ENCODE measurements around the gene PLEKHJ1.

The PLEKHJ1 gene

DNA sequence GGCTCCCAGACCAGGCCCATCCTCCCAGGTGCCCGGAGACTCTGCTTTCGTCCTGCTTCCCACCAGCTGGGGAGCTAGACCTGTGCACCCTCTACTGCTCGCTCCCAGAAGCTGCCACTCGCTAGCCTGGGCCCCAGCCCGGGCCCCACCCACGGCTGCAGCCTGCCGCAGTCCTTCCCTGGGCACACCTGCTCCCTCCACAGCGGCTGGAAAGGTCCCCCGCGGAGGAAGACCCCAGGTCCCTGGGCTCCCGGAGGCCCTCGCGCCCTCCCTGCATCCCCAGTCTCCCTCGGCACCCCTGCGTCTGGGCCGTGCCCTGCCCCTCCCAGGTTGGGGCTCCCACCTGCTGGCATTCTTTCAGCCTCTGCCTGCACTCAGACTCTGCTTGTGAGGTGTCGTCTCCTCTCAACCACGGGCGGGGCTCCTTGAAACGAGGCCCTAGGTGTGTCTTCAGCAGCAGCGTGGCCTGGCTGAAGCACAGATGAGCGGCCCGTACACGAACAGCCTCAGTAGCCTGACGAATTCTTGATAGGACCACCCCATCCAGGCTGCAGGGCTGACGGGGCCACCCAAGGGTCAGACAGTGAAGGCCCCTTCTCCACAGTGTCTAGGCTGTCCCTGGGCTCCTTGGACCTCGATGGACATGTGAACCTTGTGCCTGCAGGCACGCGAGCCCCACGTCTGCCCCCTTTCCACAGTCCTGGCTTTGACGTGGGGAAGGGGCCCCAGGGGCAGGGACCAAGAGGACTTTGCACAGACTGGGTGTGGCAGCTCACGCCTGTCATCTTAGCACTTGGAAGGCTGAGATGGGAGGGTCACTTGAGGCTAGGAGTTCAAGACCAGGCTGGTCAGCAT is 44.4 kb downstream of the PLEKHJ1 start:
- Mint-ChIP-seq H3K36me3 (ENCODE audit: low read depth) (peaks cover 24% of the 10 kb centered on the region), H3K9me3 (no peaks in the 10 kb centered on the region), H3K4me3 (no peak overlapping the region), H3K27me3 (ENCODE audit: low read depth) (no peaks in the 10 kb centered on the region), H3K27ac (no peak overlapping the region), H3K4me1 (peaks cover 8% of the 10 kb centered on the region)
- TF ChIP-seq CTCF (IDR thresholded peaks at IDR 0.05; ENCODE audit: unreplicated experiment in 3 of 3), result no peak

GRCh38 chr19:2190848-2191455 is 45.2 kb downstream of the PLEKHJ1 start:
- TF ChIP-seq CTCF (IDR thresholded peaks at IDR 0.05; ENCODE audit: unreplicated experiment in 3 of 3), result no peak
- Mint-ChIP-seq H3K4me3 (no peak overlapping the region), H3K9me3 (no peaks in the 10 kb centered on the region), H3K27ac (no peak overlapping the region), H3K36me3 (ENCODE audit: low read depth) (peaks cover 26% of the 10 kb centered on the region), H3K27me3 (ENCODE audit: low read depth) (no peaks in the 10 kb centered on the region), H3K4me1 (peaks cover 15% of the 10 kb centered on the region)

DNA sequence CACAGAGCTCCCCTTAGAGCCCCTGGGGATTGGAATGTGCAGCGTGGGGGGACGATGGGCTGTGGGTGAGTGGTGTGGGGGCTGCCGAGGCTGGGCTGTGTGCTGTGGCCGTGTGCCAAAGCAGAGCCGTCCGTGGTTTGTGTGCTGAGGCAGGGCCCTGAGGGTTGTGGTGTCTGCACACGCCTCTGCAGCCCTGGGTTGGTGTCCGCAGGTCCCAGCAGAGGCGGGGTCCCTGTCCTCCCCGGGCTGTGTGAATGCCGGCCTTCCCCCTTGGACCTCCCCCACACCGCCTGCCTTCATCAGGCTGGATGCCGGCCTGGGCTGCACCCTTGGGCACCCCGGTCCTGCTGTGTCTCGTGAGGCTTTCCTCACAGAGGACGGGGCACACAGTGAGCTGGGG is 46.2 kb downstream of the PLEKHJ1 start:
- H3K36me3 Mint-ChIP-seq (ENCODE audit: low read depth), result peaks cover 34% of the 10 kb centered on the region
- H3K4me1 Mint-ChIP-seq, result peaks cover 25% of the 10 kb centered on the region
- no peaks in the 10 kb centered on the region for H3K9me3 Mint-ChIP-seq
- no peak for TF ChIP-seq CTCF (IDR thresholded peaks at IDR 0.05; ENCODE audit: unreplicated experiment in 3 of 3)
- no peak overlapping the region for H3K4me3 Mint-ChIP-seq
- no peak overlapping the region for H3K27ac Mint-ChIP-seq
- no peaks in the 10 kb centered on the region for H3K27me3 Mint-ChIP-seq (ENCODE audit: low read depth)

- no peak for TF ChIP-seq CTCF (IDR thresholded peaks at IDR 0.05; ENCODE audit: unreplicated experiment in 3 of 3)
- peak overlapping the region in 1 of 3 experiments; percentile 64 for H3K27ac Mint-ChIP-seq
- no peaks in the 10 kb centered on the region for H3K9me3 Mint-ChIP-seq
- no peaks in the 10 kb centered on the region for H3K27me3 Mint-ChIP-seq (ENCODE audit: low read depth)
- peaks cover 33% of the 10 kb centered on the region for H3K4me1 Mint-ChIP-seq
- no peak overlapping the region for H3K4me3 Mint-ChIP-seq
- H3K36me3 Mint-ChIP-seq (ENCODE audit: low read depth), result peaks cover 43% of the 10 kb centered on the region
Measured at GRCh38 chr19:2188708-2189385, 47.3 kb downstream of the PLEKHJ1 start.

DNA sequence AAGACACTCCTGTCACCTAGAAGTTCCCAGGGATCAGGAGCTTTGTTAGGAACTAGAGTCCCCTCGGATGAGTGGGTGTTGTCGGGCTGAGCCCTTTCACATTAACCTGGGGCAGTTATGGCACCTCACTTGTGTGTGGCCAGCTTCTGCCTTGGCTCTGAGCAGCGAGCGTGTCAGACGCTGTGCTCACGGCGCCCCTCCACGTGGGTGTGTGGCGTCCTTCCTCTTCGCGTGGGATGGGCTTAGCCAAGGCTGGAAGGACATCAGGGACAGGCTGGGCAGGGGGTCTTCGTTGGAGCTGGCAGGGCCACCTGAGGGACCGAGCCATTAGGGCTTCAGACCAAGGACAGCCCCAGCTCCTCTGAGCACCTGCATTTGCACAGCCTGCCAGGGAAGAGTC is 49.0 kb downstream of the PLEKHJ1 start:
- no peak overlapping the region for H3K4me3 Mint-ChIP-seq
- TF ChIP-seq CTCF (IDR thresholded peaks at IDR 0.05; ENCODE audit: unreplicated experiment in 3 of 3), result no peak
- peaks cover 34% of the 10 kb centered on the region for H3K4me1 Mint-ChIP-seq
- peak overlapping the region; percentile 93 to 98 (median 95) for H3K27ac Mint-ChIP-seq
- H3K9me3 Mint-ChIP-seq, result no peaks in the 10 kb centered on the region
- H3K36me3 Mint-ChIP-seq (ENCODE audit: low read depth), result peaks cover 35% of the 10 kb centered on the region
- no peaks in the 10 kb centered on the region for H3K27me3 Mint-ChIP-seq (ENCODE audit: low read depth)

All from nephron (organoid).